DMS53 treated with DMSO at 0.1 percent for 48 hours (cell line): ENCODE data around the gene PTPRD.
A peak's percentile ranks its signal among the peaks of the same experiment; 100 is the strongest.
"Not testable (repeated sequence)": the region's sequence is repeated elsewhere in the genome, so short reads cannot be mapped to it uniquely, and the experiment has no call there.

Source experiments
- DNase-seq: peaks from one replicate; lab custom pipeline; 2025; ENCODE audit not compliant: unreplicated experiment; lab: John Stamatoyannopoulos, UW

PTPRD gene

DNA sequence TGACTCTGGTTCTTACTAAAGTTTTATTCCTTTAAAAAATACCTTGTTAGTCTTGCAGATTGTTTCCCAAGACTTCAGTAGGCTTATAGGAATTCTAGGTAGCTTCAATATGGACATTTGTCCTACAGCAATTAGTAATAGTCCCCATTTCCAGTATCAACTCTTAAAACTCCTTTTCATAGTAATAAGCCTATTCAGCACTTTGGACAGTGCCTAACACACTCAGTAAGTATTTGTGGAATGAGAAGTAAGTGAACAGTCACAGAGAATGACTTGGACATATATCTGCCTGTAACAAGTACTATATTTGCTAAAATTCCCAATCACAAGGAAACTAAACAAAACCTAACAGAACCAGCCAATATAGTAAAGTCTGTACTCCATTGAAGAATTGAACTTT lies 1521.4 kb downstream of the PTPRD start:
- DNase-seq, result no peak

DNA sequence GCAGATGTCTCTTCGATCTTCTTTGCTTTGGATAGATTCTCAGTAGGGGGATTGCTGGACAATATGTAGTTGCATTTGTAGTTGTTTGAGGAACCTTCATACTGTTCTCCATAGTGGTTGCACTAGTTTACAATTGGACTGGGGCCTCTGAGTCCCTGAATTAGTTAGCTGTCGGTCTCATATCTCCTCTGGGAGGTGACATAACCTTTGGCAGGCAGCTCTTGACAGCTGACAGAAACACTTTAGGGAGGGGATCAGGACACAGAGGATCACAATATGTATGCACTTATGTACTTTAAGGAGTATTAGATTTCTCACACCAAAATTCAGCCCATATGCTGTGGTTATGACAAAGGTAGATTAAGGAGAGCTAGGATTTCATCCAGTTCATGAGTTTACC lies 1533.3 kb downstream of the PTPRD start:
- no peak for DNase-seq

DNA sequence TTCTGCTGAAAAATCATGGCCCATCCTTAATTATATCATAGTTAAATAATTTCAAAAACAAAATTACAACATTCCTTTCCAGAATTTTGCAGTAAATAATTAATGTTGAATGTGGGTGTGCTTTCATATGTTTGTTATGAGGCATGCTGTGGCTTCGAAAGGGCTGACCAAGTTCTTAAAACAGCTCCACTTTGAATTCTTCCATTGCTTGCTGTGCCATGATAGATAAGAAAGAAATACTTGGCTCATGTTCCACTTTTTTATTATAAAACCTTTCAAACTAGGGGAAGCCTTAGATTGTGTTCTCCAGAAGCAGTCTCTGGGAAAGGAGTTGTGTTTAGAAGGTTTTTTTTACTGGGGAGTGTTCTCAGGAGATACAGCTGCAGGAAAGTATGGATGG lies 1534.5 kb downstream of the PTPRD start:
- no peak for DNase-seq

- DNase-seq, result peak; percentile 89
Measured at GRCh38 chr9:9061627-9062026, 1551.2 kb downstream of the PTPRD start.

GRCh38 chr9:9054354-9054992 lies 1558.3 kb downstream of the PTPRD start:
- peak; percentile 86 for DNase-seq

DNA sequence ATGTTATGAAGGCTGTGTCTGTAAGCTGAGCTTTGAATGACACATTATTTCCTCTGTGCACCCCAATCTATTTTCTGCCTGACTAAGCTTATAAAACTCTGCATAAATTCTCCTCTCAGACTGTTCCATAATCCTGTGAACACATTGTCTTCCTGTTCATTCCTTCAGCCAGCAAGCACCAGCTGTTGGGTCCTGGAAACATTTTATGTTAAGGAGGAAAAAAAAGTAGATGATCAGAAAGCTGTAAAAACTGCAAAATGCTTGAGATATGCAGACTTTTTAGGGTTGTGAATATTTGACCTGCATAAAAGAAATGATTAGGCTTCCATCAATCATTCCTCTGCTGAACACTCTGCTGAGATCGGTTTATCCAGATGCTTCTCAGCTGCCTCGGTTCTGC lies 1567.2 kb downstream of the PTPRD start:
- no peak for DNase-seq

GRCh38 chr9:9045072-9045471 lies 1567.7 kb downstream of the PTPRD start:
- DNase-seq, result no peak

DNA sequence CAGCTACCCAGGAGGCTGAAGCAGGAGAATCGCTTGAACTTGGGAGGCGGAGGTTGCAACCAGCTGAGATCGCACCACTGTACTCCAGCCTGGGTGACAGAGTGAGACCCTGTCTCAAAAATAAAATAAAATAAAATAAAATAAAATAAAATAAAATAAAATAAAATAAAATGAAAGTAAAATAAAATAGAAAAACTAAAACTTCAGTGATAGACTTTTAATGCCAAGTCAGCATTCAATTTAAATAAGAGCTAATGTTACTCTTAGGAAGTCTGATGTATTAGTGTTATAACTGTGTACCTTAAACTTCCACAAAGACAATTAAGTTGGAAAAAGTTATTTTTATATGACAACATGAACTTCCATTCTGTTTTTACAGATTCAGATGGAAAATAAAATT lies 1569.0 kb downstream of the PTPRD start:
- not testable (repeated sequence) for DNase-seq

GRCh38 chr9:9041756-9042155 lies 1571.0 kb downstream of the PTPRD start:
- DNase-seq, result no peak

DNA sequence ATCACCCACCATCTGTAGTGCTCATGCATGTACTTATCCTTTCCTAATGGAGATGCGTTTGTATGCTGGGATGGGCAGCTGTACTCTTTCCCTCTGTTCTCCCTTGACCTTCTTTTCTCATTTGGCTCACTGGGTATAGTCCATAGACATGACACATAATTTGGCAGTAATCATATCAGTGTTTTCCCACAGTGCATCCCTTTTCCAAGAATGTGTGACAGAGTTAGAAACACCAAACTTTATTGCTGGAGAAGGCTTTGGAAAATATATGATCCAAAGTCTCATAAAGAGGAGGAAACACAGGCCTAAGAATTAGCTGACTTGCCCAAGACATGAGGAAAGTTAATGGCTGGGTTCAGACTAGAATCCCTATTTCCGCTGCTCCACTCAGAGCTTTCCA lies 1579.8 kb downstream of the PTPRD start:
- no peak for DNase-seq

GRCh38 chr9:9016597-9016996 lies 1596.2 kb downstream of the PTPRD start:
- DNase-seq, result no peak

DNA sequence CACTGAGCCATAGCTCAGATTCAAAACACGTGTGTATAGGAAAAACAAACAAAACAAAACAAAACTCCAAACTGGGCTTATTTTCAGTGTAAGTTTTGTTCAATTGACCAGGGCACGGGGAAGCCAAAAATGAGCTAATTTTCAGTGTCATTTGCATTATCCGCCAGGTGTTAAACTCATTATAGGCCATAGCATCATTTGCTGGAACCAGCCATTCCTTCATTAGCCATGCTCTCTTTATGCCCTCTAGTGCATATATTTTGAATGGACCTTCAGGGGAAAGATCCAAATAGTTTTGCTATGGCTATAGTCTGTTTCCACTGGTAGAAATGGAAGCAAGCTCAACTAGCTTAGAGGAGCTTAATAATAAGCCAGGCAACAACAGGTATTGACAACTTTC lies 1608.0 kb downstream of the PTPRD start:
- no peak for DNase-seq

DNA sequence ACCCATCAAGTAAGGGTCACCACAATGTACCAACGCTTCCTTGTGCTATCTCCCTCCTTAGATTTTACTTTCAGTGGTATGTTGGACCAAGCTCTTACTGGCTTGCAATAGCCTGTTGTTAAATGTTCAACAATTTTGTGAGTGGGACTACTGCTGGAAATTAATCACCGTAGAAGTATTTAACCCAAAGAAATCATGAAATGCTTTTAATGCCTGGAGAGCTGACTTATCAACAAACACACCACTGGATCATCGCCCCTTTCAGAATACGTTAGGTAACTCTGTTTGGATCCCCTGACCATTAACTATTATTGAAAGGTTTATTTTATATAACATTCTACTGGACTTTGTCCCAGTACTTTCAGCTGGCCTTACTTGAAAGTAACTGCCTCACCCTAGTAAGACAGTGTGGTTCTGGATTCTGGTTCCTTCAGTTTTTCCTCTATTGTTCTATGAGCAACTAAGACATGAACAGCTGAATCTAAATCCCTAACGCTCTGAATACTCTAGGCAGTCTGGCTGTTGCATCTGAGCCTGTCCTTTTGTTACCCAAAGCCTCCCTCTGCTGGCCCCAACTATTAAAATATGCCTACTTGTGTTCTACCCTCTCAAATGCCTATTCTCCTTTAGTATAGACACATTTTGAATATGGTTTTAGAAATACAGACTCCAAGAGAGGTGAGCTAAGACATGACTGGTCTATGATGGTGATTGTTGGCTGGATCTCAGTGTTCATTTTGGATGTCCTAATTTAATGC lies 1609.8 kb downstream of the PTPRD start:
- no peak for DNase-seq

GRCh38 chr9:8980496-8981013 lies 1632.2 kb downstream of the PTPRD start:
- no peak for DNase-seq

DNA sequence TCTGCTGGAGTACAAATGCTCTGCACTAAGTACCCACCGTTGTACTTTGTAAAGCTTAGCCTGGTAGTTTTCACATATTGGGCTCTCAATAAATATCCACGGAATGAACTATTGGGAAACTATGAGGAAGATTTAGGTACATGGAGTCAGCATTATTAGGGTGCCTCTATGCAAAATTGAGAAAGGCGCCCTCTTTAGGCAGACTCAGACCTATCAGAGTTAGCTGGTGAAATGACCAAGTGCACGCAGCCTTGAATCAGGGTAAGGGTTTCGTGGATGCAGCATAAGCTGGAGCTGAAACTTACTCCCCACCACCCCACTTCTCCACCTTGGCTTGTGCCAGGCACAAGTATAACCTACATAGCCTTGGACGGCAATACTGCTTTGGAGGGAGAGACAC lies 1634.5 kb downstream of the PTPRD start:
- DNase-seq, result no peak

DNA sequence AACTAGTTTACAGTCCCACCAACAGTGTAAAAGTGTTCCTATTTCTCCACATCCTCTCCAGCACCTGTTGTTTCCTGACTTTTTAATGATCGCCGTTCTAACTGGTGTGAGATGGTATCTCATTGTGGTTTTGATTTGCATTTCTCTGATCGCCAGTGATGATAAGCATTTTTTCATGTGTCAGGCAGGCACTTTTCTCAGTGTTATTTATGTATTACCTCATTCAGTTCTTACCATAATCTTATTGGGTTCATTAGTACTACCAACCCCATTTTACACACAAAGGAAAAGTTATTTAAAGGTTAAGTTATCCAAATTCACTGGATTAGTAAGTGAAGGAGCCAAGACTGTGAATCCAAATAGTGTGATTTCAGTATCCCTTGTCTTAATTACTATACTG lies 1644.5 kb downstream of the PTPRD start:
- not testable (repeated sequence) for DNase-seq

DNA sequence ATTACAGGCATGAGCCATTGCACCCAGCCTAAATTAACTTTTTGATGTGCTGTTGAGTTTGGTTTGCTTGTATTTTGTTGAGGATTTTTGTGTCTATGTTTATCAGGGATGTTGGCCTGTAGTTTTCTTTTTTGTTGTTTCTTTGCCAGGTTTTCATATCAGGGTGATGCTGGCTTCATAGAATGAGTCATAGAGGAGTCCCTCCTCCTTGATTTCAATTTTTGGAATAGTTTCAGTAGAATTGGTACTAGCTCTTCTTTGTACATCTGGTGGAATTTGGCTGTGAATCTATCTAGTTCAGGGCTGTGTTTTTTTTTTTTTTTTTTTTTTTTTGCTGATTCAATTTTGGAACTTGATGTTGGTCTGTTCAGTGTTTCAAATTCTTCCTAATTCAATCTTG lies 1648.9 kb downstream of the PTPRD start:
- no peak for DNase-seq

DNA sequence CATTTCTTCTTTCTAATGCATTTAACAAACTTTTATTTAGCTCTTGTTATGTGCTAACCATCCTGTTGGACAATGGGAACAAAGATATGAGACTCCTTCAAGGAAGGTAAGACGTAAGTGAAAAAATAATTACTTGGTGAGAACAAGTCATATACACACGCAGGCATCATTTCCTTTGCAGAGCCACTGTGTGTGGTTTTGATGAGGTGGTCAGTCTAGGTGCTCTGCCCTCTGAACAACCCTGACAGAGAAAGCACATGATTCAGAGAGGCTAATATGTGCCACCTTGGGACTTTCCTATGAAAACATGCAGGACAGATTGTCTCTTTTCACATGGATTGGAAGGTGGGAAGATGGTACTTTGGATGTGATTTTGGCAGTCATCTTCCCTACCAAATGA lies 1650.7 kb downstream of the PTPRD start:
- DNase-seq, result no peak

DNA sequence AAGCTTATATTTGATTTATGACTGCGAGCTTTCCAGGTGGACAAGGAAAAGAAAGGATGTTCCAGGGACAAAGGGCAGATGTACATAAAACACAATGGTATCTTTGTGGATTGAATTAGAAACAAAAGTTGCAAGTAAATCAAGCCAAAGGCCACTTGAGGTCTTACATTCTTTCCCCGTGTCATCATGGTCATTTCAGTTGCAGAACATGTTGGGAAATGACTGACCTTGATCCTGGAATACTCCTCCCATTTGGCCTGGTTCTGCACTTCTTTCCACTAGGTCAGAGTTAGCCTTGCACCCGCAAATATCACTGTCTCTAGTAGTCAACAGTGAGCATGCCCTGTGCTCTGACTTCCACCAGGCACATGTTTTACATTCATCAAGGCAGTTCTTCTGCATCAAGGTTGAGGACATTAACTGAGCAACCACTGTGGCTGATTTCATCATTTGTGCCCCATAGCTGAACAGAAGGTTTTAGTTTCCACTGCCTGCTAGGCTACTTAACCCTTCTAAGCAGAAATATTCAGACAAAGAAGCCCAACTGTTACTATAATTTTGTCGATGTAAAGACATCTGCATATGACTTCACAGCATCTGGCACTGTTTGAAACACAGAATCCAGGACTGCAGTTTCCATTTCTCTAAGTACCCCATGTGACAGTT lies 1651.5 kb downstream of the PTPRD start:
- DNase-seq, result no peak

GRCh38 chr9:8960254-8960653 lies 1652.5 kb downstream of the PTPRD start:
- DNase-seq, result no peak

GRCh38 chr9:8958358-8958757 lies 1654.4 kb downstream of the PTPRD start:
- DNase-seq, result no peak

GRCh38 chr9:8955315-8955714 lies 1657.5 kb downstream of the PTPRD start:
- no peak for DNase-seq
